IgD-negative memory B cell (primary cell): ENCODE results near the gene TSPAN15. TPM values are rescaled to one million over a fixed set of nuclear protein-coding genes. Genes with fewer than 3 reads are reported as not detected.
A peak's percentile ranks its signal among the peaks of the same experiment; 100 is the strongest.
"Not testable (repeated sequence)": the region's sequence is repeated elsewhere in the genome, so short reads cannot be mapped to it uniquely, and the experiment has no call there.

ENCODE experiments used
- H3K27ac Mint-ChIP-seq, 3 donors: one replicate each; pipeline ENCODE4 v1.8.0; 2020 to 2022; ENCODE audit warnings: mild to moderate bottlenecking in 3 of 3, mixed read lengths in 3 of 3, moderate library complexity in 1 of 3
- H3K27me3 Mint-ChIP-seq: one replicate; pipeline ENCODE4 v1.8.0; 2021; ENCODE audit warnings: mixed read lengths
- H3K36me3 Mint-ChIP-seq: one replicate; pipeline ENCODE4 v1.8.0; 2020; ENCODE audit warnings: mild to moderate bottlenecking, mixed read lengths
- H3K4me1 Mint-ChIP-seq, 3 donors: one replicate each; pipeline ENCODE4 v1.8.0; 2020 to 2022; ENCODE audit warnings: mixed read lengths in 3 of 3, mild to moderate bottlenecking in 1 of 3
- H3K4me3 Mint-ChIP-seq, 4 donors: one replicate each; pipeline ENCODE4 v1.8.0; 2020 to 2022; ENCODE audit warnings: mild to moderate bottlenecking in 4 of 4, mixed read lengths in 4 of 4, moderate library complexity in 3 of 4
- H3K9me3 Mint-ChIP-seq, 3 donors: one replicate each; pipeline ENCODE4 v1.8.0; 2020 to 2021; ENCODE audit warnings: mixed read lengths in 3 of 3, mild to moderate bottlenecking in 1 of 3
- polyA plus RNA-seq: library from polyadenylated mRNA; unstranded; fragments of 300-500 nt; fragmentation: Illumina TruSeq; gene quantifications from one replicate; pipeline ENCODE4 v1.2.3, GENCODE V29; 2021

Gene TSPAN15
- polyA plus RNA-seq, 1 donor from 2014 or later = not detected

DNA sequence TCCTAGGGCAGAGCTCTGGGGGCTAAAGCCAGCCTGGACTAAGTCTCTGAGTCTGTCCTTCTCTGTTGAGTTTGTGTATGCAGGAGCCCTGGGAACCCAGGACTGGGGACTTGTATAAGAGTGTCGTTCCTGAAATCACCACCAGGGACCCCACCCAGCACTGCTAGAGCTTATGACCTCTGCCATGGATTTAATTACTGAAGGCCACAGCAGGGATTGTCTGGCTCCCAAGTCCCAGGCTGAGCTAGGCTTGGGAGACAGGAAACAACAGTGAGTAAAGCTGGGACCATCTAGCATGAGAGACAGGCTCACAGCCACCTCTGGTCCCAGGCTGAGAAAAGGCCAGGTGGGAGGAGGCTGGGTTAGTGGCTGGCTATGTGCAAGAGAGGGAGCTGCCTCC lies 1.4 kb upstream of the TSPAN15 start:
- H3K27me3 Mint-ChIP-seq = peaks cover 14% of the 10 kb centered on the region
- H3K4me1 Mint-ChIP-seq = peaks cover 0 to 8% (median 2%) of the 10 kb centered on the region in 3 donors
- H3K4me3 Mint-ChIP-seq = peak overlapping the region in 1 of 4 donors; percentile 14
- H3K36me3 Mint-ChIP-seq = no peaks in the 10 kb centered on the region
- no peak overlapping the region for H3K27ac Mint-ChIP-seq
- peaks cover 0 to 1% (median 0%) of the 10 kb centered on the region in 3 donors for H3K9me3 Mint-ChIP-seq

DNA sequence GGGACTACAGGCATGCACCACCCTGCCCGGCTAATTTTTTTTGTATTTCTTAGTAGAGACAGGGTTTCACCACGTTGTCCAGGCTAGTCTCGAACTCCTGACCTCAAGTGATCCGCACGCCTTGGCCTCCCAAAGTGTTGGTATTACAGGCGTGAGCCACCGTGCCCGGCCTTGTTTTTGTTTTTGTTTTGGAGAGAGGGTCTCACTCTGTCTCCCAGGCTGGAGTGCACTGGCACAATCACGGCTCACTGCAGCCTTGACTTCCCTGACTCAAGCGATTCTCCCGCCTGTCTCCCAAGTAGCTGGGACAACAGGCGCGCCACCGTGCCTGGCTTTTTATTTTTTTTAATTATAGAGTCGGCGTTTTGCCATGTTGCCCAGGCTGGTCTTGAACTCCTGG lies 870 bp upstream of the TSPAN15 start:
- H3K36me3 Mint-ChIP-seq, H3K27me3 Mint-ChIP-seq, H3K27ac Mint-ChIP-seq, H3K4me1 Mint-ChIP-seq, H3K9me3 Mint-ChIP-seq: not testable (repeated sequence)
- peak overlapping the region in 1 of 4 donors; percentile 85 for H3K4me3 Mint-ChIP-seq

DNA sequence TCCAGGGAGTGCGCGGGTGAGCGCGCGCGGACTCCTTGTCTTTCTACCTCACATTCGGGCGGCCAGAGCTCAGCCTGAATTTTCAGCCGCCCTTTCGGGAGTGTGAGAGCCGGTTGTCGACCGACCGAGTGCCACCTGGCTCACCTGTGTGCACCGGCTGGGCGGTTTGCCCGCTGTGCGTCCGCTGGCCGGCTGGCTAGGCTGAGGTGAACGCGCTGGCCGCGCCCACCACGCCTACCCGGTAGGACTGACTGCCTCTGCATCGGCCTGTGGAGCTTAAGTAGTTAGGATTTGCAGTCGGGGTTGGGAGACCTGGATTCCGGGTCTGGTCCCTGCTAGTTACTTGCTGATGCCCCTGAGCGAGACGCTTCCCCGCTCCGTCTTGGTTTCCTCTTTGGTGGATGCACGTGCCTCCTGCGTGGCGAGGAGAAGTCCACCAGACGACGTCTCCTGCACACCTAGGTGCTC lies 553 bp downstream of the TSPAN15 start:
- no peak overlapping the region for H3K27ac Mint-ChIP-seq
- H3K27me3 Mint-ChIP-seq = peaks cover 10% of the 10 kb centered on the region
- no peaks in the 10 kb centered on the region for H3K36me3 Mint-ChIP-seq
- no peaks in the 10 kb centered on the region for H3K9me3 Mint-ChIP-seq
- peaks cover 0 to 8% (median 2%) of the 10 kb centered on the region in 3 donors for H3K4me1 Mint-ChIP-seq
- H3K4me3 Mint-ChIP-seq = peak overlapping the region; percentile 76 to 89 (median 85)

DNA sequence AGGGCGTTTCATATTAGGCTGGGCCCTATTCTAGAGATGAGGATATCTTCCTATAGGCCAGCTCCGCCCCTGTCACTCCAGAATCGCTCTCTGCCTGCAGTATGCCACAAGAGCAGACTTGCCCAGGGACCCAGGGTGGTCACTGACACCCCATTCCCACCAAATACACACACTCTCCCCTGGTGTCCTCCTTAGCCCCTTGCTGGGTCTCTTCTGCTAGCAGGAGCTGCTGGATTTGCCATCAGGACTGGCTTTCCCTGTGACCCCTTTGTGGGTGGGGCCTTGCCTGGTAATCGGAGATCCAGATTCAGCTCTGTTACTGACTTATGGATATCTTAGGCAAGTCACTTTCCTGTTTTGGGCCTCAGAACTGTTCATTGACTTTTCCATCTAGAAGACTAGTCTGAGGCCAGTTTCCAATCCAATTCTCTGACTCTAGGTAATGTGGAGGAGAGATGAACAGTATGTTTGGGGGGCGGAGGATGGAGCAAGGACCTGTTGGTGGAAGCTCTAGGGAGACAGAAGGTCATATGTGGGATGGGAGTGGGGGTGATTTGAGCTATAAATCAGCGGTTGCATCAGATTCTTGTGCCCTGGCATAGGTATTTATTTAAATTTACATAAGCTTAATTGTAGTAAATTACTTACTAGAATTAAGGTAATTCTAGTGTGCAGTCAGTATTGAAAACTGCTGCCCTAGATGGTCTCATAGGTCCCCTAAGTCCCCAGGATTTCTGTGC lies 1.6 kb downstream of the TSPAN15 start:
- no peaks in the 10 kb centered on the region for H3K36me3 Mint-ChIP-seq
- peaks cover 0 to 8% (median 2%) of the 10 kb centered on the region in 3 donors for H3K4me1 Mint-ChIP-seq
- H3K9me3 Mint-ChIP-seq = no peaks in the 10 kb centered on the region
- no peak overlapping the region for H3K27ac Mint-ChIP-seq
- peaks cover 10% of the 10 kb centered on the region for H3K27me3 Mint-ChIP-seq
- peak overlapping the region in 2 of 4 donors; percentile 5 to 77 for H3K4me3 Mint-ChIP-seq

DNA sequence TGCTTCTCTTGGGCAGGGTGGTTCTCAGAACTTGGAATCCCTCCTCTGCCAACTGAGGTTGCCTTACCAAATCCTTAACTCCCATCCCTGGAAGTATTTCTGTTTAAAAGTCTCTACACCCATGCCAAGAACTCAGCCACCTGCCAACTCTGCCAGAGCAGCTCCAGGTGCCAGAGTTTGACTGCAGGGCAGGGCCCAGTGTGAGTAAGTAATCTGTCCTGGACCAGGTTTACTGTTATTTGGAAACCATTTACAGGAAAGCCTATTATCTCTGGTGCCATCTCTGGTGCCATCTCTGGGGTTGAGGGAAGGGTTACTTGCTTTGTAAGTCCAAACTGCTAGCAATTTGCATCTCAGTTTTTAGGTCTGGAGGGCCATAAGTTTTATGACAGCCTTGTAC lies 2.5 kb downstream of the TSPAN15 start:
- H3K36me3 Mint-ChIP-seq = no peaks in the 10 kb centered on the region
- H3K4me3 Mint-ChIP-seq = peak overlapping the region in 1 of 4 donors; percentile 21
- H3K4me1 Mint-ChIP-seq = peaks cover 0 to 8% (median 2%) of the 10 kb centered on the region in 3 donors
- peaks cover 10% of the 10 kb centered on the region for H3K27me3 Mint-ChIP-seq
- H3K9me3 Mint-ChIP-seq = no peaks in the 10 kb centered on the region
- no peak overlapping the region for H3K27ac Mint-ChIP-seq

DNA sequence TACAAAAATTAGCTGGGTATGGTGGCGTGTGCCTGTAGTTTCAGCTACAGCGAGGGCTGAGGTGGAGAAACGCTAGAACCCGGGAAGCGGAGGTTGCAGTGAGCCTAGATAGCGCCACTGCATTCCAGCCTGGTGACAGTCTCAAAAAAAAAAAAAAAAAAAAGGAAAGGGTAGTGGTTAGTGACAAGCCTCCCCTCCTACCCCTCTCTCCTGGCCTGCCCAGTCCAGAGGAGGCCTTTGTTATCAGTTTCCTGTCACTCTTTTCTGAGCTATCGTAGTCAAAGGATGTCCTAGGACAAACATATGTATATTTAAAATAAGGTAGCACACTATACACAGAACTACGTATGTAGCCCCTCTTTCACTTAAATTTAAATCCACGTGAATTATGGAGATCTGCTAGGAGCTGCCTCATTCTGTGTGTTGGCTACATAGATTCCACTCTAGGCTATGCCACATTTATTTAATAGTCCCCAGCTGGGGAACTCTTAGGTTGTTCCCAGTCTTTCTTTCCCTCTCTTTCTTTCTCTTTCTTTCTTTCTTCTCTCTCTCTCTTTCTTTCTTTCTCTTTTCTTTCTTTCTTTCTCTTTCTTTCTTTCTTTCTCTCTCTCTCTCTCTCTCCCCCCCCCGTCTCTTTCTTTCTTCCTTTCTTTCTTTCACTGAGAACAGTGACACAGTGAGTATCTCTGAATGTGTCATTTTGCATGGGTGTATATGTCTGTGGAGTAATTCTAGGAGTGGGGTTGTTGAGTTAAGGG lies 3.9 kb downstream of the TSPAN15 start:
- Mint-ChIP-seq H3K4me1 (peaks cover 0 to 8% (median 2%) of the 10 kb centered on the region in 3 donors), H3K27me3 (peaks cover 10% of the 10 kb centered on the region), H3K4me3 (no peak overlapping the region), H3K27ac (no peak overlapping the region), H3K36me3 (no peaks in the 10 kb centered on the region), H3K9me3 (no peaks in the 10 kb centered on the region)

DNA sequence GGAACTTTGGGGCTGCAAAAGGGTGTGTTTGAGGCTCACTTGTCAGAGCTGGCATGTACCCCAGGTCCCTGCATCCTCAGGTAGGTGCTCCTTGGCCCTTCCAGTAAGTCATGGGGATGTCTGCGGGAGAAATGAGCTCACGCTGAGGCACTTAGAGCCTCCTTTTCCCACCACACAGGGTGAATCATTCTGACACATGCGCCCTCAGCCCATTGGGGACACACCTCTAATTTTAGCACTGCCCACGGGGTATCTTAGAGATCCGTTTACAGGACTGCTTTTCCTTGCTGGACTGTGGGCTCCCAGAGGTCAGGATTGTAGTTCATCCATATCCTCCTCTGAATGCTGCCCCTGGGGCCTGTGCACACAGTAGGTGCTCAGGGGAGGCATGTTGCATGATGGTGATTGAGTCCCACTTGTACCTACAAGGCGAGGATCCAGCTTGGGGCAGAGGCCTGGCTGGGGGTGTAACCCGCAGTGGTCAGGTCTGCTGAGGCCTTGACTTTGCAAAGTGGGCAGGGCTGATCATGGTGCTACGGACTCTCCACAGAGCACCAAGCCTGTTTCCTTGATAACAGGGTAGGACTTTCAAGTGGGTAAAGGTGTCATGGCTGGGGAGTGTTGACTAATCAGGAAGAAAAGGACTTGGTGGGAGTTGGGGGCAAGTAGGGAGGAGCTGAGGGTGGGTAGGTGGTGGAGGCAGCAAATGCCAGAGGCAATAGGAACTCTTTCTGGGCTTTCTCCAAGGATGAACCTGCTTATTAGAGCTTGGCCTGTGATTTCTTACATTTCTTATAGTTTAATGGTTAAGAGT lies 5.8 kb downstream of the TSPAN15 start:
- Mint-ChIP-seq H3K4me1 (peaks cover 0 to 2% (median 0%) of the 10 kb centered on the region in 3 donors), H3K27me3 (peaks cover 4% of the 10 kb centered on the region), H3K27ac (no peak overlapping the region), H3K4me3 (no peak overlapping the region), H3K36me3 (no peaks in the 10 kb centered on the region), H3K9me3 (no peaks in the 10 kb centered on the region)

DNA sequence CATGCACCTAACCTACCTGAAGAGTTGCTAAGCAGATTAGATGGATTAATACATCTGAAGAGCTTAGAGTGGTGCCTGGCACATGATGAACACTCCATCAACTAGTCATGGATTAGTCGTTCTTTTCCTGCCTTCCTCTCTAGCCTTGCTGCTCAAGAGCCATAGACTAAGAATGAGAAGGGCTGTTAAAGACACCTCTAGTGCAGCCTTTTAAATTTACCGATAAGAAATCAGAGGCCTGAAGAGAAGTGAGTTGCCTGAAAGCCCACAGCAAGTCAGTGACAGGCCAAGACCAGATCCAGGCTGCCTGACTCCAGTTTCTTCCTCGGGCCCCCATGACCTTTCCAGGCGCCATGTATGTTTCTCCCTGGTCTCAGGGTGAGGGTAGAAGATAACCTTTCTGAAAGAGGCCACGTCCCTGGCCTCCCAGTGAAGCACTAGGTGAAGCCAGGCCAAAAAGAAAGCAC lies 6.5 kb downstream of the TSPAN15 start:
- Mint-ChIP-seq H3K9me3 (no peaks in the 10 kb centered on the region), H3K27me3 (peaks cover 1% of the 10 kb centered on the region), H3K27ac (no peak overlapping the region), H3K4me3 (no peak overlapping the region), H3K4me1 (no peaks in the 10 kb centered on the region), H3K36me3 (no peaks in the 10 kb centered on the region)

DNA sequence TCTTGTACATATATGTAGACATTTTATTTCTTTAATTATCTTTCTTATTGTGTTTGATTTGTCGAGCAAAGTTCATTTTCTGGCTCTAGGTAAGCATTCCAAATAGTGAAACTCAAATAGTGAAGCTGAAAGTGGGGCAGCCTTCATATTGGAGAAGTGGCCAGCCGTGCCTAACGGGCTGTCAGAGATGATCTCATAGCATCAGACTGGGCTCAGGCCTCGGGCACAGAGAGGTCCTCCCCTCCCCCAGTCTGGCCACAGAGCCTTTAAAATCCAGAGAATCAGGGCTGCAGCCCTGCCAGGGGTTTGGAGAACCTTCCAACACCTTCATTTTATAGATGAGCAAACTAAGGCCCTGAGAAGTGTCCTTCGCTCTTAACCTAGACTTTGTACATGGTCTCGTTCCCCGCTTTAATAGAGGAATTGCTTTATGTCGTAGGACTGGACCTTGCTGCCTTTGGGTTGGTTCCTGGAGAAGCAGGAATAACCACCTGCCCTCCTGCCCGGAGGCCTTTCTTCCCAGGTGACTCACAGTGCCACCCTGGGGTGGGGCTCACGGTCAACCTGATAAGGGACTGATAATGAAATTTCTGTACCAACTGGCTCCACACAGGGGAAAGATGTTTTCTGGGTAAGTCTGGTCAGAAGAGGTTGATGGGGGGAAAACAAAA lies 7.3 kb downstream of the TSPAN15 start:
- no peaks in the 10 kb centered on the region for H3K27me3 Mint-ChIP-seq
- no peaks in the 10 kb centered on the region for H3K4me1 Mint-ChIP-seq
- H3K9me3 Mint-ChIP-seq = no peaks in the 10 kb centered on the region
- no peaks in the 10 kb centered on the region for H3K36me3 Mint-ChIP-seq
- H3K27ac Mint-ChIP-seq = no peak overlapping the region
- H3K4me3 Mint-ChIP-seq = no peak overlapping the region

DNA sequence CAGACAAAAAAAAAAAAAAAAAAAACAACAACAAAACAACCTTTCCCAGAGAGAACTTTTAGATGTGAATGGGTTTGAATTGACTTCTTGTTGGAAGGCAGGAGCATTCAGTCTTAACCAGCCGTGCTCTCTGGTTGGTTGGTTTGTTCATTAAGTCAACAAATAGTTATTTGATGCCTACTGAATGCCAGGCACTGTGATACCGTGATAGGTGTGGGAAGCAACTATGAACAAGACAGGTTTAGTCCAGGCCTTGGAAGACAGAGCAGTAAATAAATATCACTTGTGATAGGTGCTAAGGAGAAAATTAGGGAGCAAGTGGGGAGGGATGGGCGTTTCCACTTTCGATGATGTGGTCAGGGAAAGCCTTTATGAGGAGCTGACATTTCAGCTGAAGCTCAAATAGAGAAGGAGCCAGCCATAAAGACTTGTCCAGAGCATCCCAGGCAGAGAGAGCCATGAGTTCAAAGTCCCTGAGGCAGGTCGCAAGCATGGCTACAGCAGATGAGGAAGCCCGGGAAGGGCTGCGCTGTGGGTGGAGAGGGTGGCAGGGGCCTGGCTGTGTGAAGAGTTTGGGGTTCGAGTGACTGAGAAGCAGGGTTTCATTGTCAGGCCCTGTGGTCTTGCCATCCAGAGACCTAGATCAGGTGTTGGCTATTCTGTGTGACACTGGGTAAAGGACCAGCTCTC lies 8.0 kb downstream of the TSPAN15 start:
- H3K4me3 Mint-ChIP-seq = no peak overlapping the region
- H3K4me1 Mint-ChIP-seq = no peaks in the 10 kb centered on the region
- H3K36me3 Mint-ChIP-seq = no peaks in the 10 kb centered on the region
- H3K27ac Mint-ChIP-seq = no peak overlapping the region
- H3K9me3 Mint-ChIP-seq = no peaks in the 10 kb centered on the region
- no peaks in the 10 kb centered on the region for H3K27me3 Mint-ChIP-seq

DNA sequence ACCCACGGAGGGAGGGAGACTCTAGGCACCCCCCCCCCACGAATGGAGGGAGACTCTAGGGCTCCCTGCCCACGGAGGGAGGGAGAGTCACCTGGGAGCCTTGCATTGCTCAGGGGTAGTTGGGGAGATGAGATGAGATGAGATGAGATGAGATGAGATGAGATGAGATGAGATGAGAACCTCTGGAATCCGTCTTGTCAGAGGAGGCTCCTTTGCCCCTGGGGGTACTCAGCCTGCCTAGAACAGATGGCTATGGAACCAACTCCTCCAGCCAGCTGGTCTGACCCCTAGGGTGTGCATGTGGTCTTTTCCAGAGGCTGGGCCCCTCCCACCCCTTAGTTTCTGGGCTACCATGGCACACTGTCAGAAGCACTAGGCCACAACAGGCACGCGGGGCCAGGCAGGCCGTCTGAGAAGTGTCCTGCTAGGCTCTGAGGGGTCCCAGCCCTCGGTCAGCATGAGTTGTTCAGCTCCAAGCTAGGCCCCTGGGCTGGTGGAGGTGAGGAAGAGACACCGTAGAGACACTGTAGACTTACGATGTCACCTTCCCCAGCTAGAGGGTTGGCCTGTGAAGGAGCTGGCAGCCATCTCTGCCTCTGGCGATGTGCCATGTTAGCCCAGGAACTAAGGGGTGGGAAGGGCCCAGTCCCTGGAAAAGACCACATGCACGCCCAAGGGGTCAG lies 8.8 kb downstream of the TSPAN15 start:
- Mint-ChIP-seq H3K9me3 (no peaks in the 10 kb centered on the region), H3K27me3 (no peaks in the 10 kb centered on the region), H3K36me3 (no peaks in the 10 kb centered on the region), H3K4me1 (peaks cover 0 to 1% (median 0%) of the 10 kb centered on the region in 3 donors), H3K27ac (no peak overlapping the region), H3K4me3 (no peak overlapping the region)

DNA sequence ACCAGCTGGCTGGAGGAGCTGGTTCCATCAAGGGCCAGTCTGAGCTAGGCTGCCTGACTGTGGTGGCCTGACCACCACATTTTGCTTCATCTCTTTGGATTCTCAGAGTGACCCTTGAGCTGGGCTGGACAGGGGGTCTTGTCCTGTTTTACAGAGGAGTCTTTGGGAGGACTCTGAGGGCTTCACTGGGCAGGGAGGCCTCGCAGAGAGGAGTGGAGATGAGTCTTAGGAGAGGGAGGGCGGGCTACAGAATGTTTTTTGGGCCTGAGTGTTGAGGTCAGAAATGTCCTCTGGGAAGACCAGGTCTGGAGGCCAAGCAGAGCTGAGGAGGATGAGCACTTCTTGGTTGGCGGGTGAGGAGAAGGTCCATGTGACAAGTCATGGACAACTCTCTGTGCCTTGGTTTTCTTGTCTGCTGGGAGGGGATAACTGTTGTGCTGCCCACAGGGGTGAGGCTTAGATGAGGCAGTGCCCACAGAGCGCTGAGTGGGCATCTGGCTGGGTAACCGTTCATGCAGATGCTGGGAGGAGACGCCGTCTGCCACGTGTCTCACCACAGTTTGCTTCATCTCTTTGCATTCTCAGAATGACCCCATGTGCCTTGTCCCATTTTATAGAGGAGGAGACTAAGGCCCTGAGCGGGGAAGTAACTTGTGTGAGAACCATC lies 9.4 kb downstream of the TSPAN15 start:
- Mint-ChIP-seq H3K4me3 (peak overlapping the region in 1 of 4 donors; percentile 47), H3K4me1 (peaks cover 0 to 3% (median 0%) of the 10 kb centered on the region in 3 donors), H3K36me3 (no peaks in the 10 kb centered on the region), H3K27me3 (no peaks in the 10 kb centered on the region), H3K9me3 (no peaks in the 10 kb centered on the region), H3K27ac (no peak overlapping the region)
